Activated CD8-positive, alpha-beta memory T cell treated with anti-CD3 and anti-CD28 coated beads, Interleukin-2, amount 50 U/mL, for 4 hours (primary cell): ENCODE data around the gene MGRN1.

Source experiments
- DNase-seq: peaks from one replicate; pipeline ENCODE4 v3.0.0-alpha.2; 2020

Gene MGRN1

DNA sequence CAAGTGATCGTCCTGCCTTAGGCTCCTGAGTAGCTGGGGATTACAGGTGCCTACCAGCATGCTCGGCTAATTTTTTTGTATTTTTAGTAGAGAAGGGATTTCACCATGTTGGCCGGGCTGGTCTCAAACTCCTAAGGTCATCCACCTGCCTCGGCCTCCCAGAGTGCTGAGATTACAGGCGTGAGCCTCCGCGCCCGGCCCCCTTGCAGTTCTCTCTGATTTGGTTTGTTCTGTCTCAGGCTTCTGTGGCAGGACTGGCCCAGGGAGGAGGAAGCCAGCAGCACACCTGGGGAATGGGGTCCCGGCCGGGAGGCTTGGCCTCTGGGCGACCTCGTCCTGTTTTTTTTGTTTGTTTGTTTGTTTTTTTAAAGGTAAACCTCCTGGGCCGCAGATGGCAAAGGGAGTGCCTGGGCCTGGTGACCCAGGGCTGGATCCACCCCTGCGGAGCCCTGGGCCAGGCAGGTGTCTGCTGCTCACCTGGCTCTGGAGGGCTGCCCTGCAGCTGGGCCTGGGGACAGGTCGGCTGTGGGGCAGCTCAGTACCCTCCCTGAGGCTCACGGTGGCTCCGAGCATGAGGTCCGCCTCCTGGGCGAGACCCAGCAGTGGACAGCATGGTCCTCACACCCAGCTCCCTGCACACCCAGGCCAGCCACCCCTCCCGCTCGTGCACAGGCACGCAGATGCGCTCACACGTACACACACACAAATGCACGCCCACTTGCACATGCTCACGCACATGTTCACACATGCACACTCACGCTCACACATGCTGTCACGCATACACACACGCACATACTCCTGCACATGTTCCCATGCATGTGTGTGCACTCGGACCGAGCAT, 65.5 kb downstream of the MGRN1 start:
- DNase-seq: no peak

DNA sequence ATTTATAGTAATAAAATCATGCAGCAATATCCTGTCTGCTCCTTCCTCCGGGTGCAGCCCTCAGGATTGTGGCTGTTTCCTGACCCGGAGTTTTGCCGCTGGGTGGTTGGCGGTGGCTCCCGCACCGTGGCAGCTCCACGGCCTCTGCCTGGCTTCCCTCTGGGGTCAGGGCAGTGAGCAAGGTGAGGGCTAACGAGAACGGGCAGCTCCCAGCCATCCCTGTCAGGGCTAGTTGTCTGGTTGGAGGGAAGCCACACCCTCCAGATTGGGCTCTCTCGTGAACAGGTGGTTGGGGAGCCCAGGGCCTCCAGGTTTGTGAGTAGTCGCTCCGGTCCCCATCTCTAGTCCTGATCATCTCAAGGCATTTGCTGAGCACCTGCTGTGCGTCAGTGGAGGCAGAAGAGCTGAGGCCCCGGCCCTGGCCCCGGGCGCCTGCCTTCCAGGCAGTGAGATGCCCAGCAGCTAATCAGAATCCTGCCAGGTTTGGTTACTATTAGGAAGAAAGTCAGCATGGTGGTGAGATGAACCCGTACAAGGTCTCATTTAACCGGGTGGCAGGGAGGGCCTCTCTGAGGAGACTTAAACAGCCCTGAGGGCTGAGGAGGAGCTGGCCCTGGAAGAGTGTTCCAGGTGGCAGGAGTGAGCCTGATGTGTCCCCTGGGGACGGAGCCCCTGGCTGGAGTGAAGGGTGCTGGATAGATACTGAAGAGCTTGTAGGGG, 66.5 kb downstream of the MGRN1 start:
- DNase-seq: no peak

DNA sequence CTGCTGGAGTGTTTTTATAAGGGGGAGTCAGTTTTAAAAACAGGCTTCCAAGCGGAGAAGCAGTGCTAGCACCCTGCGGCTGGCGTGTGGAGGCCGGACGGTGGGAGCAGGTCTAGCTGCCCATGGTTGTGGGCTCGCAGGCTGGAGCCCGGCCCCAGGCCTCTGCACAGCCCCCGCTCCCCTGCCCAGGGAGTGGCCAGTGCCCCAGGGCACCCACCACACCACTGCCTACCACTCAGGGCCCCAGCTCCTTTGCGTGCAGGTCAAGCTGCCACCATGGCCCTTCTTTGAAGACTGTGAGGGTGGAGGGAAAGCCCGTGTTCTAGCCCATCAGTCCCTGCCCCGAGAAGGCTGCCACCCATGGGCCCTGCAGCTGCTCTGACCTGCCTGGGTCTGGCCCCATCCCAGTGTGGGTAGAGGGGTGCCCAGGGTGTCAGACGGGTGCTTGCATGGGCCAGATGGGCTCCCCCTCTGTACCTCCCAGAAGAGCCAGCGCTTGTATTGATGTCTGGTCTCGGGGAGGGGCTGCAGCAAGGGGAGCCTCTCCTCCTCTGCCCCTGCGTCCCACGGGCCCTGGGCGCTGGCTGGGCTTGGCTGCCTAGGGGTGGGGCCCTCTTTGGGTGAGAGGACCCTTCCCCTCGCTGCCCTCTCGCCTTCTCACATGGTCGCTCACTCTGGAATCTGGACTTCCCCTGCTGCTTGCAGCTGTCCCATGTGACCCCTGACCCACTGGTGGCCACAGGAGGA, 67.2 kb downstream of the MGRN1 start:
- no peak for DNase-seq

DNA sequence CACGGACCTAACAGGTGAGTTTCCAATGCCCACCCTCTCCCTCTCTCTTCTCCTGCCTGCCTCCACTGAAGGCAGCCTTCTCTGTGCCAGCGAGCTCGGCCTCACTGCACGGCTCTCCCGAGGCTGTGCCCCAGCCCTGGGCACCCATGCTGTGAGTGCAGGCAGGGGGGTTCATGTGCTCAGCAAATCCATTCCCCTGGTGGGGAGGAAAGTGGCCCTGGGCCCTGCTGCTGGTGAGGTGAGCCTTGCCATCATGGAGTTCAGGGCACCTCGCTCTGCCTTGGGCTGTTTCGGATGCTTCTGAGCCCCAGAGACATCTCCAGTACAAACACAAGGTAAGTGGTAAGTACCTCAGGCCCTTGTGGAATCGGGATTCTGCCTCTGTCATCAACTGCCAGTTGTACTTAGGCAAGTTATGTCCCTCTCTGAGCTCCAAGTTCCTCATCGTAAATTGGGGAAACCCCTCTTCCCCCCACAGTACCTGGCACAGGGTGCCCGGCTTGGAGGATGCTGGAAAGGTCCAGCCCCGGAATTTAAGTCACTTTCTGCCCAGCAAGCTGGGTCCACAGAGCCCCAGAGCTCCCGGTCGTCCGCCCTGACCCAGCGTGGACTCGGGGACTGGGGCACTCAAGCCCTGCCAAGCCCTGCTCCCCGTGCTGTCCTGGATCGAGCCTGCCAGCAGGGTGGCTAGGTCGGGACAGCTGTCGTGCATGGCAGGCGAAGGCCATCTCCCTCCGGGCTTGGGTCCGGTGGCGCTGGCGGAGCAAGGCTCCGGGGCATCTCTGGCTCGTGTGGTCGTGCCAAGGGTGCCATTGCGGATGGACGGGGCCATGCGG, 68.1 kb downstream of the MGRN1 start:
- DNase-seq: no peak

DNA sequence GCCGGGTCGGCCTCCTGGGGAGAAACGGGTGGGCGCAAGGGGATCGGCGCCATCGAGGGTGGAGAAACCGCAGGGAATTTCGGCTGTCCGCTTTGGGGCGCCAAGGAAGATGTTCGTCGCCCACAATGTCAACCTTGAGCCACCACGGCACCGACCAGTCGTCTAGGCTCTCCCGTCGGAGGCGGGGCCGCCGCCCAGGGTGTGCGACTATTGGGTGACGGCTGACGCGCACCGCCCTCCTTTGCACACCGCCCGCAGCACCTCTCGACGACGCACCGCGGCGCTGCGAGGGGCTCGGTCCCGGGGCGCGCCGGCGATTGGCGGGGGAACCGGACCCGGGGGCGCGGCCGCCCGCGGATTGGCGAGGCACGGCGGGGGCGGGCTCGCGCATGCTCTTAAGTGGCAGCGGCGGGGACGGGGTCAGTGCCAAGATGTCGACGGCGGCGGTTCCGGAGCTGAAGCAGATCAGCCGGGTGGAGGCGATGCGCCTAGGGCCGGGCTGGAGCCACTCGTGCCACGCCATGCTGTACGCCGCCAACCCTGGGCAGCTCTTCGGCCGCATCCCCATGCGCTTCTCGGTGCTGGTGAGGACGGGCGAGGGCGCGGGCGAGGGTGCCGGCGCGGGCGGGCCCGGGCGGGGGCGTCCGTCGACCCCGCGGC, 68.8 kb downstream of the MGRN1 start, which contains the start of gene NUDT16L1:
NUDT16L1 (plus strand) TSS at position 267 of the 660 bp plus-strand sequence; CDS start at position 432, 165 bp downstream.
- DNase-seq: peak; percentile 97

DNA sequence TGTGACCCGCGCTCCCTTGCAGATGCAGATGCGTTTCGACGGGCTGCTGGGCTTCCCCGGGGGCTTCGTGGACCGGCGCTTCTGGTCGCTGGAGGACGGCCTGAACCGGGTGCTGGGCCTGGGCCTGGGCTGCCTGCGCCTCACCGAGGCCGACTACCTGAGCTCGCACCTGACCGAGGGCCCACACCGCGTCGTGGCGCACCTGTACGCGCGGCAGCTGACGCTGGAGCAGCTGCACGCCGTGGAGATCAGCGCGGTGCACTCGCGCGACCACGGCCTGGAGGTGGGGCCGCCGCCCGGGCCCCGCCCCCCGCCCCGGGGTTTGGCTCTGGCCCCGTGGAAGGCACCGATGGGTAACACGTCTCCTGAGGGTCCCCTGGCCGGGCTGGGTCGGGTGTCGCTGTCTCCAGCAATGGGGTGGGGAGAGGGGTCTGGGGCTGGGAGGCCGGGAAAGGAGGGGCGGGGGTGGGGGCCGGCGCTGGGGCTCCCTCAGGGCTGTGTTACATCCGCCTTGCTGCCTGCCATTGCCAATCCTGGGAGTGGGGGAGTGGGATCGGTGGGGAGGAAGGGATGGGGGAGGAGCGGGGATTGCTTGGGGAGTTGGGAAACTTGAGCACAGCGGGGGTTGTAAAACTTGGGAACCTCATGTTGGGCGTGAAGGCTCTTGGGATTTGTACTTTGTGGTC, 69.5 kb downstream of the MGRN1 start:
- DNase-seq: peak; percentile 58

DNA sequence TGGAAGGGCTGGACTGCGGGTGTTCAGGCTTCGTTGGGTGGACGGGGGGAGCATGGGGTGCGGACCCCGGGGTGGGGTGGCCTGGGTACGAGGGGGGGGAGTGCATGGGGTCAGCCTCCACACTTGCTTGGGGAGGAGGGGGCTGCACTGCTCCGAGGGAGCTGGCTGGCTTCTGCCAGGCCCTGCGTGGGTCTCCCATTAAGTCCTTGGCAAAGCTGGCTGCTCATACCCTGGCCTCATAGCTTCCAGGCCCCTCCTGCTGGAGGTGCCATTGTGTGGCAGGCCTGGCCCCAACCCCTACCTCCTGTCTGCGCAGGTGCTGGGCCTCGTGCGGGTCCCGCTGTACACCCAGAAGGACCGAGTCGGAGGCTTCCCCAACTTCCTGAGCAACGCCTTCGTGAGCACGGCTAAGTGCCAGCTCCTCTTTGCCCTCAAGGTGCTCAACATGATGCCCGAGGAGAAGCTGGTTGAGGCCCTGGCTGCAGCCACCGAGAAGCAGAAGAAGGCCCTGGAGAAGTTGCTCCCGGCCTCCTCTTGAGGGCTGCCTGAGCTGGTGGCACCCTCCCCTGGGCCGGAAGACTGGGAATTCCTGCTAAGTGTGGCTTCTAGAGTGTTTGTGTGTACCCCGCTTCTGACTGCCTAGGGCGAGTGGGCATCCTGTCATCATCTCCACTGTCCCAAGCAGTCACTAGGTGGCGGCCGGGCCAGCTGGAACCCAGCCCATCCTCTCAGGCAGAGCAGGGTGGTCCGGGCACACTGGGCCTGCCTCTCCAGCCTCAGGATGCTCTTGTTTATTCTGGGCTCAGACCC, 70.2 kb downstream of the MGRN1 start:
- DNase-seq: no peak

DNA sequence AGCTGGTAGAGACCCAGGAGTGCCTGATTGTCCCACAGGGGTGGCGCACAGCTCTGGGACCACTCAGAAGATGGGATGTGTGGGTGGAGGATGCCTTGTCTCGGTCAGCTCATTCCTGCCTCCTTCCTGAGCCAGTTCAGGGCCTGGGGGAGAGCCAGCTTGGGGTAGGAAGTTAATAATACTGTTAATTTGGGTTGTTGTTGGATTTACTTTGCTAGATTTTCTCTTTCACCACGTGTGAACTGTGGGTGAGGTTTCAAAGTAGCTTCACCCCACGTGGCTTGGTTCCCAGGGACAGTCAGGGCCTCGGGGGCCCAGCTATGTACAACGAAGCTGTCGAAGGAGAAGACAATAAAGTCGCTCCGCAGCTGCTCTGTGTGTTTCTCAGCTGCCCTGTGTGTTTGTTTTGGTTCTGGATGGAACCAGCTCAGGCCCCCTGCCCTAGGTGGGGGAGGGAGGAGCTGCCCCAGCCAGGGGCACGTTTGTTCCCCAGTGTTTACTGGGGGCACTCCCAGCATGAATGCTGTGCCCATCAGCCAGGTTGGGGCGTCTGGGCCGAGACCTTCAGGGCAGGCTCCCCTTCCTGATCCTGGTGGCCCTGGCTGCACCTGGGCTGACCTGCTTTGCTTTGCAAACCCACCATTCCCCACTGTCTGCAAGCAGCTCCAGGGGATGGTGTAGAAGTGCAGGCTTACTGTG, 71.0 kb downstream of the MGRN1 start:
- DNase-seq: no peak

DNA sequence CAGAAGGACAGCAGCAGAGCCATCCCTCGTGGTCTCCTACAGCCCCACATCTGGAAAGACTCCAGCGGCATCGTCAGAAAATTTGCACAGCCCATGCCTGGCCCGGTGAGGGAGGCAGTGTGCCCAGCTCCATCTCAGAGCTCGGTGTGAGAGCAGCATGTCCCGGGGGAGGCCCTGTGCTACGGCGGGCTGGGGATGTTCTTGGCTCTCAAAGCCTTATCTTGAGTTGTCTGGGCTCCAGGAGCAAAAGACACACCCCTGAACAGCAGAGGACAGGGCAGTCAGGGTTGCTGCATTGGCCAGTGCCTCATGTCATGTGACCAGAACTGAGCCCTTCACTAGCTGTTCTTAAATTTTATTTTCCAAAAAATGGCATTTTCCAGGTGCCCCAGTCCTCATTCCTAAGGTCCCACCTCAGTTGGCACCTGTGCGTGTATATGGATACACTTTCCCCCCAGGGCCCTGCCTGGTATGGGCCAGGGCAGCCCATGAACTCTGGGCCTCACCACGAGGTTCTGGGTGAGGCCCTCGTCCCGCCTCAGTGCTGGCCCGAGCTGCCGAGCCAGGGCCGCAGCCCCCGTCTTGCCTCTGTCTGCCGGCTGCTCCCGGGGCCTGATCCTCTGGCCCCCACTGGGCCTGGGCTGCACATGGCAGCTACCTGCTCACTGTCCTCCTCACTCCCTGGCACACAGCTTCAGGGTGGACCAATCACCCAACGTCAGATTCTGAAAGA, 71.7 kb downstream of the MGRN1 start:
- DNase-seq: no peak

DNA sequence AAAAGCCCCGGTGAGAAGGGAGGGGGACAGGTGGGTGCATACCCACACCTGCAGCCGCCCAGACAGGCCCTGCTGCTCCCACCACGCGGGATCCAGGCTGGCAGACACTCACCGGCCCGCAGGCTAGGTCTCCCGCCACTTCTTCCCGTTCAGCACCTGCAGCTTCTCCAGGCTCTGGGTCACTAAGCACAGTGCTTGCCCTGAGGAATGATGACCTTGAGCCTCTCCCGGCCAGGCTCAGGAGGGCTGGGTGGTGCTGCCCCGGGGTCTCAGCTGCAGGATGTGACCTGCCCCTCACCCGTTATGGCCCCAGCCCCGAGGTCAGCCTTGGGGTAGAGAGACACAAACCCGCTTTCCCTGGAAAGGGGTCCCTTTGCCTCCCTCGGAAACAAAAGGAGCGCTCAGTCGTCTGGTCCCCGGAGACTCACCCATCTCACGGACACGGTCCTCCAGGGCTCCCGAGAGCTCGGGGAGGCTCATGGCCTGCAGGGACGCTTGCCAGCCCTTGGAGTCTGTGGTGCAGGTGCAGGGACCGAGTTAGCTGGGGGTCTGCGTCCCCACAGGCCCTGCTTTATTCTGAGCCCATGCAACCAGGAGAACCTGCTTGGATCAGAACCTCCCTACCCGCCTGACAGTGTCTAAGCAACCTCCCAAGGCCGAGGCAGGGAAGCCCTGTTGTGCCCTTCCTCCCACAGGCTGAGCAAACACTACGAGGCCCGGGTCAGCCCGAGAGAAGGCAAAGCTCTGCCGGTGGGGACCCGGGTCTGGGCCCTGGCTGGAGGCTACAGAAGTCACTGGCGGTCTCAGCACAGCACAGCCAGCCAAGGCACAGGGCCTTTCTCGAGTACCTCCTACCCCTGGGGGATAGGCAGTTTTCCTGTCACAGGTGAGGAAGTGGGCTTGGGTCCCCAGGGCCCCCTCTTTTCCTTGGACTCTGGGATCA, 72.5 kb downstream of the MGRN1 start:
- no peak for DNase-seq

DNA sequence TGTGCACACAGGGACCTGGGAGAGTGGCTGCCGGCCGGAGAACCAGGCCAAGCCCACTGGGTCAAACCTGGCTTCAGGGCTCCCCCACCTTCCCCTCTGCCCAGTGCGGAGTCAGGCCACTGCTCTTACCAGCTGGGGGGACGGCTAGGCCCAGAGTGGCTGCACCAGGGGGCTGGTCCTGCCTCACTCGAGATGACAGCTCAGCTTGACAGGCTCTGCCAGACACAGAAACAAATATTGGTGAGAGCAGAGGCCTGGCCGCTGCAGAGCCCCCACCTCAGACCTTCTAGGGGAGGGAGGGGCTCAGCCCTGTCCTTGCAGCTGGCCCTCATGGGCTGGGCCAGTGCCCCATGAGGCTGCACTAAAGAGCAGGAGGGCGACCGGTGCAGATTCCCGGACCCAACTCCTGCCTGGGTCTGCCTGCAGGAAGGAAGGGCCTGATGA, 73.2 kb downstream of the MGRN1 start:
- no peak for DNase-seq

DNA sequence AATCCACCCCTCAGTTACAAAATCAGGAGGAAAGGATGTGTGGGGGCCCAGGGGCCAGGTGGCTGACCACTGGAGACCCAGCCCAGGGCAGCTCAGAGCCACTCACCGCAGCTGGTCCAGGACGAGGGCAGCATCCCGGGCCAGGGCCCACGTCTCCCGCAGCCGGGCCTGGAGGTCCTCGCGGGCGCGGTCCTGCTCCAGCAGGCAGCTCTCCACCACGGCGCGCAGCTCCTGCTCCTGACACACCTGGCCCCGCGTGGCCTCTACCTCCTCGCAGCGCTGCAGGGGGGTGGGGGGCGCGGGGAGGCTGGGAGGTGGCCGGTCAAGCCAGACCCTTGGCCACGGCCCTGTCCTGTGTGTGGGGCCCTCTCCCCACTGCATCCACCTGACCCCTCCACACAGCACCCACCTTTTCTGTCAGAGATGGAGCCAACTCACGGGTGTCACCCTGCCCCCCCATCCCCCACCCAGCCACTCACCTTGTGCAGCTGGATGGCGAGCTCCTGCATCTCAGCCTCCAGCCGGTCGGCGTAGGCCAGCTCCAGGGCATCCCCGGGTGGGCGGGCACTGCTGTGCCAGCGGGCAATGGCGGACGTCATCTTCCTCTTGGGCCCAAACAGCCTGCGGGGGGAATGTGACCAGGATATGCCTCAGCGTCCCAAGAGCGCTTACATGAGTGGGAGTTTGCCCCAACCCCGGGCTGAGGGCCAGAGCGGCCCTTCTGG, 73.9 kb downstream of the MGRN1 start:
- no peak for DNase-seq

DNA sequence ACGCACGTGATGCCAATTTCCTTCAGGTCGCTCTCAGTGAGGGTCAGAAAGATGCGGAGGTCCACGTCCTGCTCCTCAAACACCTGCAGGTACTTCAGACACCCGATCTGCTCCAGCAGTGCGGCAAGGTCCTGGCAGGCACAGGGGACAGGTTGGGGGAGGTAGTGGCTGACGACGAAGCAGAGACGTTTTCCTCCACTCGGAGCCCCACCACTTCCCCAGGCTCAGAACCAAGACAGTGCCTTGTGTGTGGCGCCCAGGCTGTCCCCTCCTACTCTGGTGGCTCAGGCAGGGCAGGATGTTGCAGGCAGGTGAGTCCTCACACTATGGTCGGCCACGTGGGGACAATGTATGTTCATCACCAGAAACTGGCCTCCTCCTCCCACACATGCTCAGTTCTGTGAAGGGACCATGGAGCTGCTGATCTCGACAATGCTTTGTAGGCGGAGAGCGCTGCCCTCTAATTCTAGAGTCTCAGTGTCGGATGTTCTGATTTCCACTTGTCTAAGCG, 74.5 kb downstream of the MGRN1 start:
- DNase-seq: no peak

DNA sequence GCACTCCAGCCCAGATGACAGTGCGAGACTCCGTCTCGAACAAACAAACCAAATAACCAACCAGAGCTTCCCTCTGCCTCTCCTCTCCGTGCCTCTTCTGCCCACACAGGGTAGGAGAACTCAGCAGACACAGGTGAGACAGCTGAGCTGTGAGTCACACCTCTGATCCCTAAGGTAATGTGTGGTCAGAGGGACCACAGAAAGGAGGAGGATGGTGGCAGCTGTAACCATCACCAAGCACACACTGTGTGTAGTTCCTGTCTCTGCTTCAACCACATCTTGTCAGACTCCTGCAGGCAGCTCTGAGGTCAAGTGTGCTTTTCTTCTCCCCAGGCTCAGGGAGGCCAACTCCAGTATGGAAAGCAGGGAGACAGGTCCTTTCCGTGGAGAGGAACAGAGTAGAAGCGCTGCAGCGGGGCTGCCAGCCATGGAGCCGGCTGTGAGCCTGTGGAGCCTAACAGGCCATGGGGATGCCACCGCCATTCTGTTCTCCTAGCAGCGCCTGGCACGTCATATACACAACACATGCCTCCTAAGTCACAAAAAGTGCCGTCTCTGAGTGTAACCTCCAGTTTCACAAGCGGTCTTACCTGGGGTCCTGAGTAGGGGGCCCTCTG, 75.9 kb downstream of the MGRN1 start:
- DNase-seq: peak; percentile 52

DNA sequence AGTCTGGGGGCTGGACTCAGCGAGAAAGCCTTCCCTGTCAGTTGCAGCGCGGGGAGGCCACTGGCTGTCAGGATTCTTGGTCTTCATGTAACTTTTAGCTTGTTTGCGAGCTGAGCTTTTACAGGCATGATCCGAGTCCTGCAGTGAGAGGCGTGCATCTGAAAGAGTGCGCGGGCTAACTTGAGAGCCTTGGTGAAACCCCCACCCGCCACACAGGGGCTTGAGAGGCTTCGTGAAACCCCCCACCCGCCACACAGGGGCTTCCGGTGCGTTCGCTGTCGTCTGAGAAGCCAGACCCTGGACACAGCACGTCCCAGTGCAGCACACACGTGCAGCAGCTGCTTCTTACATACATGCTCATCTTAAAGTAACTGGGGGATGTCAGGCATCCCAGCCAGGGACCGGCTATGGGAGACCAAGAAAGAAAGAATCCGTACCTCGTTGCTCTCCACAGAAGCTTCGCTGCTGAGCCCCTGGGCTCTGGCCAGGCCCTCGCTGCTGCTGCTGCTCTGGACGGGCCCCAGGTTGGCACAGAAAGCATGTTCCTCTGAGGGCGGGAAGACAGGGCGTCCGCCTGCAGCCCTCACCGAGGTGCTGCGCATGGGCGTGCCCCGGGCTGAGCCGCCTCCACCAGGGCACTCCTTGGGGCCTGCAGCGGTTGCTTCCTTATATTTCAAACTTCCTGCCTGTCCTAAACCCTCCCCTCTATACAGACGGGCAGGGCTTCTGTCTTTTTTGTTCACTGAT, 76.5 kb downstream of the MGRN1 start:
- no peak for DNase-seq
